ENCODE results near the gene POLR3K.
"Not testable (repeated sequence)": the region's sequence is repeated elsewhere in the genome, so short reads cannot be mapped to it uniquely, and the experiment has no call there.

POLR3K gene

DNA sequence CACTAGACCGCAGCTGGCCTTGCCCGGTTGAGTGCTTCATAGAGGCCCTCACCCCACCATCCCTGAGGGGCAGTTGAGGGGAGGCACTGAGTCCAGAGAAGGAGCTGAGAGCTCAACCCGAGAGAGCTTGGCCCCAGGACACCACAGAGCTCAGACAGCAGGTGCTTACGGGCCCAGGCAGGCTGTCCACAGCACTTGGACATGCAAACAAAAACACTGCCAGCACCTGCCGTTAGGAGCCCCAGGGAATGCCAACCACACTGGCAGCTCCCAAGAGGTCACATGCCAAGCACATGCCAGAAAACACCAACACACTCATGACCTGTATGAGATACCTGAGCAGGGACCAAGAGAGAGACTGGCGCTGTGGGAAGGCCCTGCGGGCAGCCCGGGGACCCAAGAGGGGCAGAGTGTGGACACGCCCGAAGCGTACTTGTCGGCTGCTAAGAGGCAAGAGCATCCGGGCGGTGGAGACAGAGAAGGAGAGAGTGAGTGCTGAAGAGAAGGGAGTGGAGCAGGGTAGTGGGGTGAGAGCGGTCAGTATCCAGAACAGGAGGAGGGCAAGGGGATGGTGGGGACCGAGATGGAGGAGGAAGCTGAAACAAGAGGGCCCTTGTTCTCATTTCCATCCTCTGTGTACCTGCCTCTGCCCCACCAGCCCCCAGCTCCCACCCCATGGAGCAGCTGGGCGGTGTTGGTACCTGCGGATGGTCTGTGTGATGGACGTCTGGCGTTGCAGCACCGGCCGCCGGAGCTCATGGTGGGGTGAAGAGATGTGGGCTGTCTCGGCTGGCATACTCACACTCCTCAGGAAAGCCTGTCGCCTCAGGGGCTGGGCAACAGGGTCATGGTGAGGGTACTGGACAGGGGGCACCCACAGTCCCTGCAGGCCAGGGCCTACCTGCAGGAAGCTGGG, 10.8 kb upstream of the POLR3K start:
- no peak for DNase-seq

DNA sequence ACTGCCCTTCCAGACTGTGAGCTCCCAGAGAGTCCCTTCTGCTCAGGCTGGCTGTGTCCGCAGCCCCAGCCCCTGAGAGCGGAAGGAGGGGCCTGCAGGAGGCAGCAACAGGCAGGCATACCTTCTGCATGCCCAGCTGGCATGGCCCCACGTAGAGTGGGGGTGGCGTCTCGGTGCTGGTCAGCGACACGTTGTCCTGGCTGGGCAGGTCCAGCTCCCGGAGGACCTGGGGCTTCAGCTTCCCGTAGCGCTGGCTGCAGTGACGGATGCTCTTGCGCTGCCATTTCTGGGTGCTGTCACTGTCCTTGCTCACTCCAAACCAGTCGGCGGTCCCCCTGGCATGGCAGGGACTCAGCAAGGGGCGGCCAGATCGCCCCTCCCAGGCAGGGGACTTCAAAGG, 10.1 kb upstream of the POLR3K start:
- DNase-seq, result no peak

DNA sequence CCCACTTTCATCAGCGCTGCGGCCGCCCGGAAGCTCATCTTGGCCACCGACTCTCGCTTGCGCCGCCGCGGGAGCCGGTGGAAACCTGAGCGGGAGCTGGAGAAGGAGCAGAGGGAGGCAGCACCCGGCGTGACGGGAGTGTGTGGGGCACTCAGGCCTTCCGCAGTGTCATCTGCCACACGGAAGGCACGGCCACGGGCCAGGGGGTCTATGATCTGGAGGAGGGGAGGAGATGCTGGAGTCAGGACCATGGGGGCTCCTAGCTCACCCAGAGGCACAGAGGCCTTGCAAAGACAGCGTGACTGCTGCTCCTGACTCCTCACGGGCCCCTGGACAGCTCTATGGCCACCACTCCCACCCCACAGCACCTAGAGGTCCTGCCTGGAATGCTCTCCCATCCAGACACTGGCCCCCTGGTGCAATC, 9.6 kb upstream of the POLR3K start:
- DNase-seq, result no peak

- DNase-seq, result no peak
Observed at GRCh38 chr16:62283-62967, 9.0 kb upstream of the POLR3K start.

DNA sequence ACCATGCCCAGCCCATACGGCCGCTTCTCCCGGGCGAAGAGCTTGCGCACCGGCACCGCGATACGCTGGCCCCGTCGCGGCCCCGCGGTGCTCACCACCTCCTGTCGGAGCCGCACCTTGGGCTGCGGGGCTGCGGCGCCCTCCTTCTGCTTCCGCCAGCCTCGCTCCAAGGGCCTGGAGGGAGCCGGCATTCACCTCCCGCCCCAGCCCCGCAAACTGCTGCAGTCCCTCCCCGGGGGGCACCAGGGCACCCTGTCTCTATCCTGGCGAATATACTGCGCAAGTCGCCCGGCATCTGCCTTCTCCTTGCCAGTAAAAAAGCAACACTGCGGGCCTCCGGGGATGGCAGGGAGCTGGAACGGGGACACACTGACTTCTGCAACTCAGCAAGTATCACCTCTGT, 8.5 kb upstream of the POLR3K start:
- no peak for DNase-seq

GRCh38 chr16:60929-61878, 7.8 kb upstream of the POLR3K start:
- DNase-seq, result no peak

DNA sequence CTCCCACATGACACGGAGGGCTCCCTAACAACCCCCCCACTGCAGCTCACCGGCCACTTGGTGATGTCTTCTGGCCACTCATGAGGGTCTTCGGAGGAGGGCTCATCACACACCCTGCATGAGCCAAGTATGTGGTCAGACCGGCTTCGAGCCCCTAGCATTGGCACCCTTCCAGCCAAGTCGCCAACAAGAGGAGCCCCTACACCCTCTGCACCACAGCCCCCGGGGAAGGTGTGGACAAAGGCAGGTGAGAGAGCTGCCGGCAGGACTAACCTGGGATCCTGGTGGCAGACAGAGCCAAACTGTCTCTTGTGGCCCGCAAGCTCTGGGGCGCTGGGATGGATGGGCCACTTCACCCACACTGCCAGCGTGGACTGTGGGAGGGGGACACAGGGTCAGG, 6.8 kb upstream of the POLR3K start:
- DNase-seq, result no peak

- no peak for DNase-seq
Observed at GRCh38 chr16:59440-60059, 6.1 kb upstream of the POLR3K start.

- DNase-seq, result no peak
Observed at GRCh38 chr16:58491-59439, 5.4 kb upstream of the POLR3K start.

DNA sequence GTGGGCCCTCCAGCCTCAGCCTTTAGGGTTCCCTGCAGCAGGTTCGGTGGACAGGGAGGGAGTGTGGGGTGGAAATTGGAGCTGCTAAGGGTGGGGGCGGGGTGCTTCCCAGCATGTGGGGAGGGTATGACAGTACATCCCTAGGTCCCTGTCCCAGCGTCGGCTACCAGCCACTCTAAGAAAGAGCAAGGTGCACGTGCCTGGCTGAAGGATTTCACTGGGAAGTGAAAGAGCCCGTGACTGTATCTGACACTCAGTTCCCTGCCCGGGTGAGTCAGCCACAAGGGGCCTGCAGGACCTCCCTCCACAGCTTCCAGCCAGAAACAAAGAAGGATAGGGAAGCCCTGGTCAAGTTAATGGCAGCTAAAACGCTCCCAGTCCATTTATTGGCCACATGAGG, 4.3 kb upstream of the POLR3K start:
- no peak for DNase-seq

DNA sequence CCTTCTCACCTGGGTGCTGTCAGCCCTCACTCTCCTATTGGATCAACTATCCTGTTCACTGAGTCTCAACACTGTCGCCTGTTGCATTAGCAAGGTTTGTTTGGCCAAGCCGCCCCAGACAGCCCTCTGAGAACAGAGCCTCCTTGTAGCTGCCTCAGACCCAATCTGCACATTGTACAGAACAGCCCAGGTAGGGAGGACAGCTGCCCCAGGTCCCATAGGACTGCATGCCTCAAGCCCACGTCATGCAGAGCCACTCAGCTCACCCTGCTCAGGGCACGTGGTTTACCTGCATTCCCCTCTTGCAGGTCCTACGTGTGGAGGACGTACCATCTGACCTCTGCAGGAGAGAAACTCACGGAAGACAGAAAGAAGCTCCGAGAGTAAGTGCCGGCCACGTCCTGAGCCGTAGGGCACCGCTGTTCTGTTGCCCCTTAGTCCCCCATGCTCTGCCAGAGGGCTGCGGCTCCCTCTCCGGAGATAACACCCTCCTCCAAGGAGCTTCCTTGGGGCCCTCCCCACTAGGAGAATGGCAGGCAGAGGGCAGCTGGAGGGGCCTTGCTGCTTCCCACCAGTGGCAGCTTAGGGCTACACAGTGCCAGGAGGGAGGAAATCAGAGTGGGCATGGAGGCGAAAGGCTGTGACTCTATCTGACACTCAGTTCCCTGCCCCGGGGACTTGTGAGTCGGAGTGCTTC, 3.0 kb upstream of the POLR3K start:
- no peak for DNase-seq

GRCh38 chr16:55571-56136, 2.2 kb upstream of the POLR3K start:
- DNase-seq, result no peak

- no peak for DNase-seq
Observed at GRCh38 chr16:54237-54581, 801 bp upstream of the POLR3K start.

DNA sequence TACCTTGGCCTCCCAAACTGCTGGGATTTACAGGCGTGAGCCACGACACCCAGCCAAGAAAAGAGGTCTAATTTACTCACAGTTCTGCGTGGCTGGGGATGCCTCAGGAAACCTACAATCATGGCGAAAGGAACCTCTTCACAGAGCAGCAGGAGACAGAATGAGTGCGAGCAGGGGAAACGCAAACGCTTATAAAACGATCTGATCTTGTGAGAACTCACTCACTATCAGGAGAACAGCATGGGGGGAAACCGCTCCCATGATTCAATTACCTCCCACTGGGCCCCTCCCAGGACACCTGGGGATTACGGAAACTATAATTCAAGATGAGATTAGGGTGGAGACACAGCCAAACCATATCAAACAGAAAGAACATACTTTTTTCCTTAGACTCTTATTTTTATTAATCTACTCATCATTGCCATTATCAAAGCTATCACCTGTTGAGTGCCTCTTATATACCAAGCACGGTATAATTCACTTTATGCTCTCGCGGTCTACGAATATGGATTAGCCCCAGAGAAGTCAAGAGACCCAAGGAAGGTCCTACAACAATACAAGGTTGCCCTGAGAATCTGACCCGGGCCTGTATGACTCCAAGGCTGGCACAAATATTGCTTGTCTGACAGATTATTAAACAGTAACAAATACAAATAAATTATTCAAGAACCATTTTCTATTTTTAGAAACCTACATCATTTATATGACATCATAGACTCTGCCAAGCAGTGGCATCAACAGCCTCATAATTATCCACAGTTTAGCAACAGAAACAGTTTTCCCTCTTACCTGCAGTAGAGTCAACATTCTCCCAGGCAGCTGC, 2.4 kb downstream of the POLR3K start:
- DNase-seq, result no peak

- no peak for DNase-seq
Observed at GRCh38 chr16:47234-47633, 6.2 kb downstream of the POLR3K start.

GRCh38 chr16:46510-46909, 6.9 kb downstream of the POLR3K start:
- DNase-seq, result not testable (repeated sequence)

GRCh38 chr16:45454-45853, 8.0 kb downstream of the POLR3K start:
- DNase-seq, result no peak

DNA sequence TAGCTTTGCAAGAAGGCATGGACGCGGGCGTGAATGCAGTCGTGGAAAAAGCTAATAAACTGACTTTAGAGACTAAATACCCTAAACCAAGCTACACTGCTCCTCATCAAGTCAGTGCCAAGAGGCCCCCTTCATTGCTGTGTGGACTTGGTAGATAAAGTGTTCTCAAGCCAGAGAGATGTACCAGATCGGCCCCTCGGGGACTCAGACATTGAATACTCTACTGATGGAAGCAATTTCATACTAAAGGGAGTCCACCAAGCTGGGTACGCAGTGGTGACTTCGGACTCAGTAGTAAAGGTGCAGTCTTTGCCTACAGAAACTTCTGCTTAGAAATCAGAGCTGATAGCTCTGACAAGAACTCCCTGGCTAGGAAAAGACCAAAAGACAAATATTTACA, 8.8 kb downstream of the POLR3K start:
- DNase-seq, result no peak

DNA sequence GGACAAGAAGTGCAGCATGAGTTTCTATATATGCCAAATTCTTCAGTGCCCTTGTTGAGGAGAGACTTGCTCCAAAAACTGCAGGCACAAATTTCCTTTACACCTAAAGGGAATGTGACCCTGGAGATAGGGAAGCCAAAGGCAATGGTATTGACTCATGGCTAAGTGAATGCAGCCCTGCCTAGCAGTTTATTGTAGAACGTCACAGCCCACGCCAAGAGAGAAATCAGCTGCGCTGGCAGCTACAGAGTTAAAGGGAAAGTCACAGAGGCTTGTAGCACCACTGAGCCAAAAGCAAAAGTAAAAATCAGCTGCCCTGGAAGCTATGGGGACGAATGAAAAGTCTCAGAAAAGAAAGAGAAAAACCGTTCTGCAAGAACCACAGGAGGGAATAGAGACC, 10.1 kb downstream of the POLR3K start:
- DNase-seq, result no peak

DNA sequence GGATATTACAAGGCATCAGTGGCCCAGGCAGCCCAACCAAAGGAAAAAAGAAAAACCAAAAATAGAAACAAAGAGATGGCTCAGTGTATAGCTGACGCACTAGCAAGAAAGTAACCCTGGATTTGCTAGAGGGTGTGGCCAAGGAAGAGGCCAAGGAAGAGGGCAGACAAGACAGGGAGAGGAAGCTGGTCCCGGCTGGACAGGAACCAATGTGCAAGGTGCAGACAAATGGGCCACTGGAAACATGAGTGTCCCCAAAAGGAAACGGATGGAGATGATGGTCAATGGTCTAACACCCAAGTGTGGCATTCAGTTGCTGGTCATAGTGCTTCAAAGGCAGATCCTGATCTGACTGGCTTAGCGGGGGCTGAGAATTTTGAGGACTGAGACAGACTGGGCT, 10.7 kb downstream of the POLR3K start:
- no peak for DNase-seq

Data from effector CD8-positive, alpha-beta T cell (primary cell).